IMR-90 (cell line): ENCODE results near the gene GADL1. TPM values are rescaled to one million over a fixed set of nuclear protein-coding genes. Genes with fewer than 3 reads are reported as not detected.

Experiments used
- ATAC-seq: fragments of 200-7000 bp; cut with Tn5 transposase; 2 replicates; pipeline ENCODE4 v1.9.1; 2020; ENCODE audit warnings: low read depth, mild to moderate bottlenecking, moderate library complexity
- BruUV-seq: library from RNA; stranded (reverse); fragments of 400-500 nt; replicated peaks from 2 replicates; lab custom pipeline; 2021; lab: Mats Ljungman, UMichigan
- CTCF ChIA-PET: fragments of 300-600 bp; formaldehyde crosslinking; extraction: SDS; loops from one replicate; lab custom pipeline; 2021; ENCODE audit warnings: antibody characterized with exemption; lab: Yijun Ruan, JAX
- POLR2A ChIA-PET: fragments of 300-600 bp; sonication (Branson Sonifier 250); formaldehyde crosslinking; loops from one replicate; lab custom pipeline; 2022; ENCODE audit warnings: antibody characterized with exemption; ENCODE audit not compliant: unreplicated experiment; lab: Charles Lee
- DNase-seq: peaks from one replicate; pipeline ENCODE4 v3.0.0; 2013
- H2AFZ ChIP-seq: replicated peaks from 2 replicates; pipeline ENCODE3; 2013; ENCODE audit warnings: low read length, mild to moderate bottlenecking; ENCODE audit not compliant: poor library complexity
- H2AK5ac ChIP-seq: 2 replicates; pipeline ENCODE4 v1.6.1; 2013; ENCODE audit warnings: low read depth, low read length, inconsistent platforms
- H2AK9ac ChIP-seq: replicated peaks from 2 replicates; pipeline ENCODE3; 2013; ENCODE audit warnings: mild to moderate bottlenecking, low read depth, low read length, moderate library complexity; ENCODE audit not compliant: poor library complexity
- H2BK120ac ChIP-seq: 2 replicates; pipeline ENCODE4 v1.6.1; 2013; ENCODE audit warnings: low read depth, low read length, inconsistent platforms
- H2BK15ac ChIP-seq: 3 replicates; pipeline ENCODE4 v1.6.1; 2013; ENCODE audit warnings: low read depth, low read length, inconsistent platforms
- H2BK20ac ChIP-seq: 2 replicates; pipeline ENCODE4 v1.6.1; 2013; ENCODE audit warnings: low read depth, mild to moderate bottlenecking, inconsistent platforms, low read length, moderate library complexity
- H2BK5ac ChIP-seq: 2 replicates; pipeline ENCODE4 v1.6.1; 2013; ENCODE audit warnings: mild to moderate bottlenecking, low read depth, low read length, inconsistent platforms; ENCODE audit not compliant: poor library complexity, severe bottlenecking
- H3K14ac ChIP-seq: replicated peaks from 2 replicates; pipeline ENCODE4 v1.6.1; 2013; ENCODE audit warnings: low read depth, low read length, inconsistent platforms
- H3K18ac ChIP-seq: 2 replicates; pipeline ENCODE4 v1.6.1; 2013; ENCODE audit warnings: low read depth, low read length, control low read depth
- H3K23ac ChIP-seq: 2 replicates; pipeline ENCODE4 v1.6.1; 2013; ENCODE audit warnings: low read depth, low read length, inconsistent platforms
- H3K27ac ChIP-seq: 2 replicates; pipeline ENCODE4 v1.5.1; 2013; ENCODE audit warnings: mild to moderate bottlenecking, control low read depth, low read length; ENCODE audit not compliant: insufficient read depth
- H3K27me3 ChIP-seq: 2 replicates; pipeline ENCODE4 v1.6.1; 2013; ENCODE audit warnings: low read length; ENCODE audit not compliant: control insufficient read depth, insufficient read depth
- H3K36me3 ChIP-seq: 2 replicates; pipeline ENCODE4 v1.6.1; 2013; ENCODE audit warnings: low read length, mixed read lengths; ENCODE audit not compliant: control insufficient read depth, insufficient read depth
- H3K4ac ChIP-seq: 2 replicates; pipeline ENCODE4 v1.6.1; 2013; ENCODE audit warnings: low read depth, low read length, inconsistent platforms
- H3K4me1 ChIP-seq: 2 replicates; pipeline ENCODE4 v1.6.1; 2013; ENCODE audit warnings: low read length, mixed read lengths; ENCODE audit not compliant: control insufficient read depth, insufficient read depth
- H3K4me2 ChIP-seq: 2 replicates; pipeline ENCODE4 v1.6.1; 2013; ENCODE audit warnings: low read depth, mild to moderate bottlenecking, control low read depth, low read length, moderate library complexity
- H3K4me3 ChIP-seq: 2 replicates; pipeline ENCODE4 v1.5.1; 2013; ENCODE audit warnings: low read depth, mild to moderate bottlenecking, control low read depth, low read length, moderate library complexity; ENCODE audit not compliant: insufficient read depth
- H3K56ac ChIP-seq: 2 replicates; pipeline ENCODE4 v1.6.1; 2013; ENCODE audit warnings: low read length, inconsistent platforms; ENCODE audit not compliant: insufficient read depth; ENCODE audit errors: extremely low read depth
- H3K79me1 ChIP-seq, 2 experiments: 2 replicates each; pipeline ENCODE4 v1.6.1; 2013; ENCODE audit warnings: low read length in 2 of 2, inconsistent platforms in 1 of 2, low read depth in 1 of 2
- H3K9ac ChIP-seq: 2 replicates; pipeline ENCODE4 v1.6.1; 2013; ENCODE audit warnings: low read depth, low read length, control low read depth
- H3K9me1 ChIP-seq: 2 replicates; pipeline ENCODE4 v1.6.1; 2013; ENCODE audit warnings: low read length, inconsistent platforms; ENCODE audit not compliant: insufficient read depth
- H3K9me3 ChIP-seq: 2 replicates; pipeline ENCODE4 v1.6.1; 2013; ENCODE audit warnings: low read length; ENCODE audit not compliant: control insufficient read depth, insufficient read depth
- H4K20me1 ChIP-seq: 2 replicates; pipeline ENCODE4 v1.6.1; 2013; ENCODE audit warnings: low read length, inconsistent platforms; ENCODE audit not compliant: insufficient read depth
- H4K5ac ChIP-seq: 2 replicates; pipeline ENCODE4 v1.6.1; 2013; ENCODE audit warnings: mild to moderate bottlenecking, low read depth, low read length, control low read depth
- H4K8ac ChIP-seq, 2 experiments: 2 replicates each; pipeline ENCODE4 v1.6.1; 2013; ENCODE audit warnings: low read depth in 2 of 2, low read length in 2 of 2, control low read depth in 1 of 2, inconsistent platforms in 1 of 2
- H4K91ac ChIP-seq: 2 replicates; pipeline ENCODE4 v1.6.1; 2013; ENCODE audit warnings: low read depth, low read length, inconsistent platforms; ENCODE audit not compliant: insufficient read depth
- FOS ChIP-seq: fragments of 150-350 bp; IDR thresholded peaks from 2 replicates; pipeline ENCODE4 v1.6.1; 2016; ENCODE audit warnings: low read depth, low read length
- MAZ ChIP-seq: IDR thresholded peaks from 2 replicates; pipeline ENCODE4 v1.6.1; 2012; ENCODE audit warnings: low read depth, mild to moderate bottlenecking, low read length, improper control_type of control experiment, moderate library complexity, borderline replicate concordance
- whole genome bisulfite sequencing, 2 experiments: methylation state at CpG; one replicate each; pipeline versions ENCODE4 v1.1.5 to v1.1.7; 2013; ENCODE audit warnings: missing lambda C conversion rate in 2 of 2; ENCODE audit not compliant: insufficient read length in 1 of 2; ENCODE audit errors: extremely low coverage in 2 of 2; 5-methylcytosine and 5-hydroxymethylcytosine counted together
- dilution Hi-C: fragments of 300-500 bp; cut with HindIII; formaldehyde crosslinking; loops from one replicate; pipeline ENCODE4 v1.14.3; 2018; ENCODE audit warnings: low sequenced_read_pairs; ENCODE audit not compliant: unreplicated experiment
- in situ Hi-C: fragments of 300-500 bp; cut with MboI; formaldehyde crosslinking; loops from 3 replicates; pipeline ENCODE4 v1.14.3; 2019; ENCODE audit warnings: low sequenced_read_pairs, inconsistent platforms, mixed read lengths
- intact Hi-C: fragments of 100-400 bp; cut with micrococcal nuclease; formaldehyde crosslinking; loops from 2 replicates; pipeline ENCODE4 v1.10.0; 2022
- polyA plus RNA-seq, 3 experiments: library from polyadenylated mRNA; depleted of rRNA; stranded (reverse); fragments of >200 nt; gene quantifications; 2 replicates each; pipeline ENCODE4 v1.2.3, GENCODE V29; 2012; ENCODE audit warnings: low replicate concordance in 1 of 3
- total RNA-seq: library from RNA; depleted of rRNA; stranded (reverse); fragments of >200 nt; gene quantifications from 2 replicates; pipeline ENCODE4 v1.2.3, GENCODE V29; 2012

GADL1 gene
- total and polyA plus RNA-seq, 2 of the 4 experiments (the other 2 are of a cell fraction), result not detected

DNA sequence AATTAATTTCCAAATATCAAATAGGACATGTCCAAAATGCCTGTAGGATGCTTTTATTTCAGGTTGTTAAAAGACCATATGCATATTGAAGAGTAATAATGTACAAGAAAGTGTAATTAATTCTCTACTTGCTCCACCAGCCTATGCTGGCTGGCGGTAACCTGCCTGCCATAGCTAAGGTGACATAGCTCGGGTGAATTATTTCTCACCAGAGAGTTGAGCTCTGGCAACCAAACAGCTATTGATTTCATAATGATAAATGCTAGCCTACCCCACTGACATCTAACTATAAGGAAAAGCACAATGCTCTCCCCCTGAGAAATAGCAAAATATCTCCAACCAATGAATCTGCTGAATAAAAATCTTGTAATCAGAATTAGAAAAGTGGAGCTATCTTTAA, 48.9 kb downstream of the GADL1 start:
- intact Hi-C loops, result no loop called here
- no peaks in the 10 kb centered on the region for H3K79me1 ChIP-seq
- dilution Hi-C loops, result no loop called here
- H3K4me3 ChIP-seq, result no peak overlapping the region
- H2BK15ac ChIP-seq, result no peak overlapping the region
- ChIA-PET CTCF (interaction anchor here (1.1 kb wide), 1 partner anchor 17 kb away, joined by 3 read pairs; no protein-coding TSS in a partner anchor), POLR2A (no interaction called here)
- no peaks in the 10 kb centered on the region for H3K27me3 ChIP-seq
- no peak overlapping the region for H2AK9ac ChIP-seq
- H2BK120ac ChIP-seq, result no peak overlapping the region
- H2AFZ ChIP-seq, result no peak overlapping the region
- no peak for TF ChIP-seq MAZ
- TF ChIP-seq FOS, result no peak
- no peak overlapping the region for H3K9ac ChIP-seq
- no peak overlapping the region for H2BK20ac ChIP-seq
- no peaks in the 10 kb centered on the region for H4K20me1 ChIP-seq
- H3K9me3 ChIP-seq, result no peaks in the 10 kb centered on the region
- no CpG with 5 or more reads among the region's 2 CpGs for WGBS, 2 experiments
- no peak overlapping the region for H3K18ac ChIP-seq
- no peaks in the 10 kb centered on the region for H3K9me1 ChIP-seq
- BruUV-seq, result no TSS peak
- DNase-seq, result no peak
- in situ Hi-C loops, result no loop called here
- H3K4me1 ChIP-seq, result no peaks in the 10 kb centered on the region
- no peaks in the 10 kb centered on the region for H3K36me3 ChIP-seq
- no peak for ATAC-seq
- no peak overlapping the region for H2BK5ac ChIP-seq
- no peak overlapping the region for H3K56ac ChIP-seq
- no peak overlapping the region for H3K23ac ChIP-seq
- no peak overlapping the region for H4K5ac ChIP-seq
- H4K8ac ChIP-seq, result no peak overlapping the region
- no peak overlapping the region for H2AK5ac ChIP-seq
- H3K27ac ChIP-seq, result no peak overlapping the region
- H3K4ac ChIP-seq, result no peak overlapping the region
- H3K4me2 ChIP-seq, result no peak overlapping the region
- no peak overlapping the region for H3K14ac ChIP-seq
- H4K91ac ChIP-seq, result no peak overlapping the region
